OCI-LY1 (cell line): ENCODE data around the gene ETV3L.

Experiments used
- H2AFZ ChIP-seq: fragments of 200-600 bp; sonication (generic), shearing (Covaris generic); 2 replicates; pipeline ENCODE4 v1.6.0; 2014; ENCODE audit warnings: antibody characterized with exemption, mild to moderate bottlenecking, low read length
- H3F3A ChIP-seq: fragments of 200-600 bp; sonication (generic), shearing (Covaris generic); 2 replicates; pipeline ENCODE4 v1.6.0; 2014; ENCODE audit warnings: mild to moderate bottlenecking, antibody characterized with exemption, low read length, moderate library complexity; ENCODE audit not compliant: insufficient read depth
- H3K27ac ChIP-seq: fragments of 200-600 bp; sonication (generic); 2 replicates; pipeline ENCODE4 v1.5.1; 2014; ENCODE audit warnings: low read length, mixed run types, mild to moderate bottlenecking, low read depth; ENCODE audit not compliant: poor library complexity, severe bottlenecking
- H3K27me3 ChIP-seq: fragments of 200-600 bp; sonication (generic); 2 replicates; pipeline ENCODE4 v1.6.0; 2014; ENCODE audit warnings: antibody characterized with exemption, mild to moderate bottlenecking, low read length, moderate library complexity; ENCODE audit not compliant: insufficient read depth
- H3K36me3 ChIP-seq: fragments of 200-600 bp; sonication (generic); 2 replicates; pipeline ENCODE4 v1.6.1; 2014; ENCODE audit warnings: mild to moderate bottlenecking, antibody characterized with exemption, low read length, moderate library complexity, mixed read lengths; ENCODE audit not compliant: insufficient read depth
- H3K4me1 ChIP-seq: fragments of 200-600 bp; sonication (generic); 2 replicates; pipeline ENCODE4 v1.5.1; 2014; ENCODE audit warnings: mild to moderate bottlenecking, low read length, moderate library complexity; ENCODE audit not compliant: insufficient read depth, severe bottlenecking
- H3K4me2 ChIP-seq: fragments of 200-600 bp; sonication (generic), shearing (Covaris generic); 2 replicates; pipeline ENCODE4 v1.6.1; 2014; ENCODE audit warnings: low read length
- H3K4me3 ChIP-seq: fragments of 200-600 bp; sonication (generic); 2 replicates; pipeline ENCODE4 v1.5.1; 2014; ENCODE audit warnings: low read length, low read depth, mild to moderate bottlenecking, mixed read lengths; ENCODE audit not compliant: poor library complexity, severe bottlenecking
- H3K79me2 ChIP-seq: fragments of 200-600 bp; shearing (Covaris generic); 2 replicates; pipeline ENCODE4 v1.6.1; 2016; ENCODE audit warnings: mixed run types, low read length, mixed read lengths; ENCODE audit not compliant: insufficient read depth
- H3K9ac ChIP-seq: fragments of 200-600 bp; sonication (generic), shearing (Covaris generic); 2 replicates; pipeline ENCODE4 v1.6.1; 2014; ENCODE audit warnings: mild to moderate bottlenecking, low read length, mixed read lengths
- H3K9me2 ChIP-seq: fragments of 200-600 bp; sonication (generic), shearing (Covaris generic); 2 replicates; pipeline ENCODE4 v1.6.1; 2014; ENCODE audit warnings: low read depth, mild to moderate bottlenecking, low read length, mixed read lengths
- H3K9me3 ChIP-seq: fragments of 200-600 bp; shearing (Covaris generic); 2 replicates; pipeline ENCODE4 v1.6.1; 2014; ENCODE audit warnings: low read length, mixed read lengths
- H4K20me1 ChIP-seq: fragments of 200-600 bp; sonication (generic), shearing (Covaris generic); 2 replicates; pipeline ENCODE4 v1.6.0; 2016; ENCODE audit warnings: mild to moderate bottlenecking, low read length; ENCODE audit not compliant: insufficient read depth
- EZH2 ChIP-seq: fragments of 200-600 bp; sonication (generic), shearing (Covaris generic); IDR thresholded peaks from 2 replicates; pipeline ENCODE4 v1.8.0; 2017; ENCODE audit warnings: borderline replicate concordance, mixed run types, mild to moderate bottlenecking, antibody characterized with exemption, low read length, moderate library complexity, mixed read lengths
- TF ChIP-seq, protein P1 (sequence below): fragments of 200-600 bp; sonication (generic), shearing (Covaris generic); IDR thresholded peaks from 2 replicates; pipeline ENCODE4 v1.5.1; 2017; ENCODE audit warnings: mild to moderate bottlenecking, antibody characterized with exemption, low read length, moderate library complexity, mixed read lengths

The ETV3L gene

DNA sequence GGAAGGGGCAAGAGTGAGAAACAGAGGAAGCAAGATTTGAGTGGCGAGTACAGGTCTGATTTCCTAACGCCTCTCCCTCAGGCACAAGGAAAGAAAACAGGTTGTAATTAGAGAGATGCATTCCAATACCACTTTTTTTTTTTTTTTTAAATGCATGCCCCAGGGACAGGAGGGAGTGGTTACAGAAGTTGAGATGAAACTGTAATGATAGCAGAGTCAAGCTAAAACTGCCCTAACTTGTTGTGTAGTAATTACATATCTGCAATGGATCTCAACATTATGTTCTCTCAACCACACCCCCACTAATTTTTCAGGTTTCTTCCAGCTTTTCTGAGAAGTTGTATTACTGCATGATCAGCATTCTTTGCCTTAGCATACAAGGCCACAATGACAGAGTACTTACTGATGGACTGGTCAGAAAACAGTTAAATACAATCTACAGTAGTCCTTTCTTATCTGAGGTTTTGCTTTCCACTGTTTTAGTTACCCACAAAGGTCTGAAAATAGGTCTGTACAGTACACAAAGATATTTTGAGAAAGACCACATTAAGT, 33.1 kb upstream of the ETV3L start:
- Histone ChIP-seq H3K9ac (no peak overlapping the region), H4K20me1 (no peaks in the 10 kb centered on the region), H2AFZ (no peak overlapping the region), H3K9me3 (no peaks in the 10 kb centered on the region), H3K4me1 (peaks cover 13% of the 10 kb centered on the region), H3K27ac (no peak overlapping the region), H3K79me2 (peaks cover 14% of the 10 kb centered on the region; the same call in 1 of the 2 replicates), H3K4me2 (no peak overlapping the region), H3K27me3 (no peaks in the 10 kb centered on the region), H3K36me3 (peaks cover 77% of the 10 kb centered on the region), H3K4me3 (no peak overlapping the region), H3K9me2 (no peaks in the 10 kb centered on the region), H3F3A (no peaks in the 10 kb centered on the region)
- no peak for TF ChIP-seq EZH2
- TF ChIP-seq, protein P1, sequence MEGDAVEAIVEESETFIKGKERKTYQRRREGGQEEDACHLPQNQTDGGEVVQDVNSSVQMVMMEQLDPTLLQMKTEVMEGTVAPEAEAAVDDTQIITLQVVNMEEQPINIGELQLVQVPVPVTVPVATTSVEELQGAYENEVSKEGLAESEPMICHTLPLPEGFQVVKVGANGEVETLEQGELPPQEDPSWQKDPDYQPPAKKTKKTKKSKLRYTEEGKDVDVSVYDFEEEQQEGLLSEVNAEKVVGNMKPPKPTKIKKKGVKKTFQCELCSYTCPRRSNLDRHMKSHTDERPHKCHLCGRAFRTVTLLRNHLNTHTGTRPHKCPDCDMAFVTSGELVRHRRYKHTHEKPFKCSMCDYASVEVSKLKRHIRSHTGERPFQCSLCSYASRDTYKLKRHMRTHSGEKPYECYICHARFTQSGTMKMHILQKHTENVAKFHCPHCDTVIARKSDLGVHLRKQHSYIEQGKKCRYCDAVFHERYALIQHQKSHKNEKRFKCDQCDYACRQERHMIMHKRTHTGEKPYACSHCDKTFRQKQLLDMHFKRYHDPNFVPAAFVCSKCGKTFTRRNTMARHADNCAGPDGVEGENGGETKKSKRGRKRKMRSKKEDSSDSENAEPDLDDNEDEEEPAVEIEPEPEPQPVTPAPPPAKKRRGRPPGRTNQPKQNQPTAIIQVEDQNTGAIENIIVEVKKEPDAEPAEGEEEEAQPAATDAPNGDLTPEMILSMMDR, result no peak

DNA sequence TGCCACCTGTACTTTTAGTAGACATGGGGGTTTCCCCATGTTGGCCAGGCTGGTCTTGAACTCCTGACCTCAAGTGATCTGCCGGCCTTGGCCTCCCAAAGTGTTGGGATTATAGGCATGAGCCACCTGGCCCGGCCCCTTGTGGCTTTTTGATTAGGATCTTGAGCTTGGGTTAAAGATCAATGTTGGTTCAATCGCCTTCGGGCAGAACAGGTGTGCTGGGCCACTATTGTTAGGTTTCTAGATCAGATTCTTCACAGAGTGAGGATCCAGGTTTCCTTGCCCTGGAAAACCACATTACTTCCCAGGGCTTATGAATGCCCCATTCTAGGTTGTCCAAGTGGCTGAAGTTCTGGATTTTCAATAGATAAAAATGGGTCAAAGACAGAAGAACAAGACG, 32.5 kb upstream of the ETV3L start:
- no peak overlapping the region for H3K4me3 ChIP-seq
- TF ChIP-seq, protein P1, result no peak
- no peak for TF ChIP-seq EZH2
- H3K4me1 ChIP-seq, result peaks cover 9% of the 10 kb centered on the region
- H3K9me3 ChIP-seq, result no peaks in the 10 kb centered on the region
- H3K27me3 ChIP-seq, result no peaks in the 10 kb centered on the region
- H2AFZ ChIP-seq, result no peak overlapping the region
- H3K4me2 ChIP-seq, result no peak overlapping the region
- no peaks in the 10 kb centered on the region for H3K9me2 ChIP-seq
- H3K9ac ChIP-seq, result no peak overlapping the region
- H3F3A ChIP-seq, result no peaks in the 10 kb centered on the region
- peaks cover 83% of the 10 kb centered on the region for H3K36me3 ChIP-seq
- no peaks in the 10 kb centered on the region for H4K20me1 ChIP-seq
- H3K79me2 ChIP-seq, result peaks cover 9% of the 10 kb centered on the region; the same call in 1 of the 2 replicates
- H3K27ac ChIP-seq, result no peak overlapping the region

DNA sequence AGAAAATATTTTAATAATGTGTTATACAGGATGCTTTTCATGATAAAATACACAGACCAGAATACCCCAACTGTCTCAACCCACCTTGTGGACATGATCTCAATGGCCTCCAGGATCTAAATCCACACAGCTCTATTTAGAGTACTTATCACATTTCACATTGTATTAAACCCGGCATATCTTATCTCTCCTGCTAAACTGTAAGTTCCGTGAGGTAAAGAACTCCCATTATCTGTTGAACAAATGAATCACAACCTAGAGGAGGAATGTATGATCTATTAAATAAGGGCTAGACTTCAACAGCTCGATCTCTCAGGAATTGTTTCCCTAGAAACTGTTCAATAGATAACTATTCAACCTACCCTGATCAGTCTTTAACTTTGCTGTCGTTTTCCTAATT, 31.7 kb upstream of the ETV3L start:
- no peak for TF ChIP-seq EZH2
- TF ChIP-seq, protein P1, result no peak
- no peak overlapping the region for H3K9ac ChIP-seq
- H3K27me3 ChIP-seq, result no peaks in the 10 kb centered on the region
- H3F3A ChIP-seq, result no peaks in the 10 kb centered on the region
- peaks cover under 1% of the 10 kb centered on the region; the same call in 1 of the 2 replicates for H3K79me2 ChIP-seq
- no peaks in the 10 kb centered on the region for H3K9me3 ChIP-seq
- H3K4me1 ChIP-seq, result peaks cover under 1% of the 10 kb centered on the region
- peaks cover 89% of the 10 kb centered on the region for H3K36me3 ChIP-seq
- no peak overlapping the region for H3K27ac ChIP-seq
- H3K4me2 ChIP-seq, result no peak overlapping the region
- no peak overlapping the region for H2AFZ ChIP-seq
- H3K4me3 ChIP-seq, result no peak overlapping the region
- no peaks in the 10 kb centered on the region for H4K20me1 ChIP-seq
- H3K9me2 ChIP-seq, result no peaks in the 10 kb centered on the region
